Measurements from ENCODE around the gene UQCR11. TPM values are rescaled to one million over a fixed set of nuclear protein-coding genes. Genes with fewer than 3 reads are reported as not detected.

The UQCR11 gene
- total and polyA plus RNA-seq, 2 of the 8 experiments (the other 6 are each of a cell fraction or from before 2014, with no cell fraction given) = 162 to 171 TPM

DNA sequence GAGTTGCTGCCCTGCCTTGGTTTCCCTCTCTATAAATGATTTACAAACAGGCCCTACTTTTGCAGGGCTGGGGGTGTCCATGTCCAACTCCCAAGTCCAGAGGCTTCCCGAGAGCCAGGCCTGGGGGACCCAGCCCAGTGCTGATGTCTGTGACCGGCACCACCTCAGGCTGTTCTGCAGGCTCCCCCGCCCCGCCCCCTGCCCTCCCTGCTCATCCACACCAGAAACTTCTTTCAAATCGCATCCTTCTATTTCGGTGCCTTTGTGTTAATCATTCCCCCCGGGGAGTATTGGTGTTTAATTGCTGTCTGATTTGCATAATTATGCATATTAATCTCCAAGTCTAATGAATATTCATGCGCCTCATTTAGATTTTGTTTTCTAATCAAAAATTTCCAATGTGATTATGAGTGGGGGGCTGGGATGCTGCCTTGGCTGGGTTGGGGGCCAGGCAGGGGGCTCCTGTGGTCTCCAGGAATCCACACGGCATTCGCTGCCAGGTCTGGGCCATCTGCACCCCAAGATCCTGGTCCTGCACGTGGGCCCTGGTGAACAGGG lies 28.1 kb upstream of the UQCR11 start:
- peaks cover 11 to 58% (median 43%) of the 10 kb centered on the region in 4 experiments; a peak in 7 of 8 replicates for H3K36me3 ChIP-seq (ENCODE audit: control insufficient read depth in 2 of 4, insufficient read depth in 4 of 4, low read length in 3 of 4)
- H2BK5ac ChIP-seq (ENCODE audit: low read depth, low read length) = no peak overlapping the region
- DNase-seq (ENCODE audit: low read depth in 1 of 2, low spot score in 2 of 2) (no peak), FAIRE-seq (no peak)
- H2BK20ac ChIP-seq (ENCODE audit: low read length) = no peak overlapping the region
- H3K27ac ChIP-seq (ENCODE audit: low read depth, low read length) = no peak overlapping the region
- no peak overlapping the region for H3K14ac ChIP-seq (ENCODE audit: insufficient read length)
- no peak overlapping the region for H2AK5ac ChIP-seq (ENCODE audit: low read depth, low read length)
- H4K5ac ChIP-seq (ENCODE audit: insufficient read length, low read depth, low read length) = no peak overlapping the region
- no peak overlapping the region for H2BK120ac ChIP-seq (replicated peaks; ENCODE audit: low read depth, low read length)
- ChIA-PET POLR2A (ENCODE audit: partially characterized antibody) (interaction anchor here (1.4 to 3.4 kb wide), 3 partner anchors 8 to 12 kb away, joined by 9 to 25 read pairs (median 13); no protein-coding TSS in a partner anchor), CTCF (ENCODE audit: partially characterized antibody) (interaction anchor here (1.1 kb wide), 1 partner anchor 39 kb away, joined by 3 read pairs; no protein-coding TSS in a partner anchor)
- TF ChIP-seq POU5F1 (IDR thresholded peaks at IDR 0.05; ENCODE audit: low read depth, low read length) (no peak), EZH2 (IDR thresholded peaks at IDR 0.05; ENCODE audit: low read depth, low read length, severe bottlenecking) (no peak), FOSL1 (IDR thresholded peaks at IDR 0.05; ENCODE audit: insufficient read depth, low read depth, low read length) (no peak), POLR2A (IDR thresholded peaks at IDR 0.05; ENCODE audit: control extremely low read depth in 1 of 2, low read depth in 2 of 2, low read length in 2 of 2) (no peak), CHD2 (IDR thresholded peaks at IDR 0.05; ENCODE audit: low read length) (no peak), NANOG (IDR thresholded peaks at IDR 0.05; ENCODE audit: insufficient read depth, low read depth, low read length, poor library complexity, severe bottlenecking) (no peak)
- H2BK12ac ChIP-seq (ENCODE audit: low read depth, low read length) = no peak overlapping the region
- no peak overlapping the region for H4K91ac ChIP-seq (replicated peaks; ENCODE audit: insufficient read length, low read length)
- no peak overlapping the region for H3K4ac ChIP-seq (replicated peaks; ENCODE audit: insufficient read length, low read depth, low read length)
- H3K27me3 ChIP-seq (replicated peaks in 1 of 4; ENCODE audit: control insufficient read depth in 3 of 4, extremely low read depth in 1 of 4, insufficient read depth in 3 of 4, low read length in 3 of 4) = no peaks in the 10 kb centered on the region
- 87% methylated on average over 8 of the region's 11 CpGs; no CpG with 5 or more reads in 1 of the 2 experiments for WGBS, 2 experiments (ENCODE audit: extremely low coverage in 1 of 2, insufficient coverage in 1 of 2, insufficient read length in 1 of 2, insufficient replicate concordance in 2 of 2, low coverage in 1 of 2, low lambda C conversion rate in 2 of 2, missing lambda C conversion rate in 1 of 2)
- H3K4me3 ChIP-seq (ENCODE audit: extremely low read depth in 1 of 4, insufficient read depth in 2 of 4, low read depth in 3 of 4, low read length in 4 of 4) = no peak overlapping the region
- no peak overlapping the region for H2BK15ac ChIP-seq (ENCODE audit: low read length)
- H3K18ac ChIP-seq (ENCODE audit: extremely low read depth, low read length) = no peak overlapping the region
- no peak overlapping the region for H4K8ac ChIP-seq (ENCODE audit: extremely low read depth, insufficient read depth, low read length)
- H3K56ac ChIP-seq (replicated peaks; ENCODE audit: insufficient read length, low read depth, low read length) = no peak overlapping the region
- no peak overlapping the region for H3K9ac ChIP-seq (replicated peaks in 1 of 4; ENCODE audit: extremely low read depth in 1 of 4, low read depth in 3 of 4, low read length in 3 of 4)
- H3K79me2 ChIP-seq (ENCODE audit: control insufficient read depth in 1 of 2, insufficient read depth in 2 of 2, low read length in 2 of 2) = peaks cover 1 to 53% of the 10 kb centered on the region in 2 experiments; a peak in 3 of 4 replicates
- H3K9me3 ChIP-seq (ENCODE audit: insufficient read depth in 2 of 2, low read depth in 1 of 2, low read length in 1 of 2) = 0 out of 4 replicates have a peak, but pooled peaks cover 0 to 2% of the 10 kb centered on the region in 2 experiments
- no peak overlapping the region for H2AFZ ChIP-seq (ENCODE audit: low read length)
- no peaks in the 10 kb centered on the region for H3K4me1 ChIP-seq (replicated peaks in 1 of 4; ENCODE audit: control insufficient read depth in 3 of 4, insufficient read depth in 4 of 4, low read length in 3 of 4)
- peaks cover 23 to 49% of the 10 kb centered on the region in 2 experiments for H4K20me1 ChIP-seq (replicated peaks in 1 of 2; ENCODE audit: control insufficient read depth in 1 of 2, insufficient read depth in 2 of 2, low read length in 2 of 2)
- no peak overlapping the region for H3K23ac ChIP-seq (ENCODE audit: insufficient read length)
- no peak overlapping the region for H3K4me2 ChIP-seq (ENCODE audit: insufficient read depth in 1 of 2, low read depth in 2 of 2, low read length in 2 of 2)
- H3K79me1 ChIP-seq (ENCODE audit: low read depth, low read length) = peaks cover 21% of the 10 kb centered on the region
- H3K23me2 ChIP-seq (ENCODE audit: low read depth, low read length) = no peaks in the 10 kb centered on the region
